ENCODE results near the gene ZNF407.

The ZNF407 gene, protein sequence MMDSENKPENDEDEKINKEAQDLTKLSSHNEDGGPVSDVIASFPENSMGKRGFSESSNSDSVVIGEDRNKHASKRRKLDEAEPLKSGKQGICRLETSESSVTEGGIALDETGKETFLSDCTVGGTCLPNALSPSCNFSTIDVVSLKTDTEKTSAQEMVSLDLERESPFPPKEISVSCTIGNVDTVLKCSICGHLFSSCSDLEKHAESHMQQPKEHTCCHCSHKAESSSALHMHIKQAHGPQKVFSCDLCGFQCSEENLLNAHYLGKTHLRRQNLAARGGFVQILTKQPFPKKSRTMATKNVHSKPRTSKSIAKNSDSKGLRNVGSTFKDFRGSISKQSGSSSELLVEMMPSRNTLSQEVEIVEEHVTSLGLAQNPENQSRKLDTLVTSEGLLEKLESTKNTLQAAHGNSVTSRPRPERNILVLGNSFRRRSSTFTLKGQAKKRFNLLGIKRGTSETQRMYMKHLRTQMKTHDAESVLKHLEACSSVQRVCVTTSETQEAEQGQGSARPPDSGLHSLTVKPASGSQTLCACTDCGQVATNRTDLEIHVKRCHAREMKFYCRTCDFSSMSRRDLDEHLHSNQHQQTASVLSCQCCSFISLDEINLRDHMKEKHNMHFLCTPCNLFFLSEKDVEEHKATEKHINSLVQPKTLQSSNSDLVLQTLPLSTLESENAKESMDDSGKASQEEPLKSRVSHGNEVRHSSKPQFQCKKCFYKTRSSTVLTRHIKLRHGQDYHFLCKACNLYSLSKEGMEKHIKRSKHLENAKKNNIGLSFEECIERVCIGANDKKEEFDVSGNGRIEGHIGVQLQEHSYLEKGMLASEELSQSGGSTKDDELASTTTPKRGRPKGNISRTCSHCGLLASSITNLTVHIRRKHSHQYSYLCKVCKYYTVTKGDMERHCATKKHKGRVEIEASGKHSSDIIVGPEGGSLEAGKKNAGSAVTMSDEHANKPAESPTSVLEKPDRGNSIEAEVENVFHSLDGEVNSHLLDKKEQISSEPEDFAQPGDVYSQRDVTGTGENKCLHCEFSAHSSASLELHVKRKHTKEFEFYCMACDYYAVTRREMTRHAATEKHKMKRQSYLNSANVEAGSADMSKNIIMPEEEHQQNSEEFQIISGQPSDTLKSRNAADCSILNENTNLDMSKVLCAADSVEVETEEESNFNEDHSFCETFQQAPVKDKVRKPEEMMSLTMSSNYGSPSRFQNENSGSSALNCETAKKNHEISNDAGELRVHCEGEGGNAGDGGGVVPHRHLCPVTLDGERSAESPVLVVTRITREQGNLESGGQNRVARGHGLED (N-terminal part only)

DNA sequence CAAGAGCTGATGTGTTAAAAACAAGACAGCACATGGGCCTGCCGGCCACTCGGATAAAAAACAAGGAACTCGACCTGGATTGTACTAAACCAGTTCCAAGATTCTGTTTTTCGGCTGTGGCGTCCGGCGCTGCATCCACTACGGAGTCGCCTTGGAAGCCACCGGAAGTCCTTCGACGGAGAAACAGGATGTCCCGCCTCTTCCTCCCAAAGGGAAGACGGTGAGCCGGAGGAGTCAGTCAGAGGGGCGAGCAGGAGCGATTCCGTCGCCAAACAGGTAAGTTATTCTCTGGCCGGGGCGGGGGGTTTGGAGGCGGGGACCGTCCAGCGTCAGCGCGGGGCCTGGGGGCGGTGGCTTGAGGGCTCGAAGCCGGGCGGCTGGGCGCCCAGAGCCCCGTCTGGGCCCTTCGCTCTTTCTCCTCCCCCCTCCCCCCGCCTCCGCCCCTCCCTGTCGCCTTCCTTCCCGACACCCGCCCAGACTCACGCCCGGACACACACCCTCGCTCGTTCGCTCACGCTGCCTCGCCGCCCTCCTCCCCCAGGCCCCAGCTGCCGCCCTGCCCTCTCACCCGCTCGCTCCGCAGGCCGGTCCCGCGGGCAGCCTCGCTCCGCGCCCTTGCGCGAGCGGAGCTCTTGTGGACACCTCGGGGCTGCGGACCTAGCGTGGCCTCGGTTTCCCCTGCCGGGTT lies at the start of gene ZNF407:
Gene ZNF407, plus strand, starts transcription at position 209 of the 688 bp plus-strand sequence. CDS start 33,150 bp downstream, outside the sequence.
- Histone ChIP-seq H3K4me3 (peak within 1 kb of the TSS; percentile 99), H3K27ac (peak within 1 kb of the TSS; percentile 98 to 100)
- TF ChIP-seq, protein P1, sequence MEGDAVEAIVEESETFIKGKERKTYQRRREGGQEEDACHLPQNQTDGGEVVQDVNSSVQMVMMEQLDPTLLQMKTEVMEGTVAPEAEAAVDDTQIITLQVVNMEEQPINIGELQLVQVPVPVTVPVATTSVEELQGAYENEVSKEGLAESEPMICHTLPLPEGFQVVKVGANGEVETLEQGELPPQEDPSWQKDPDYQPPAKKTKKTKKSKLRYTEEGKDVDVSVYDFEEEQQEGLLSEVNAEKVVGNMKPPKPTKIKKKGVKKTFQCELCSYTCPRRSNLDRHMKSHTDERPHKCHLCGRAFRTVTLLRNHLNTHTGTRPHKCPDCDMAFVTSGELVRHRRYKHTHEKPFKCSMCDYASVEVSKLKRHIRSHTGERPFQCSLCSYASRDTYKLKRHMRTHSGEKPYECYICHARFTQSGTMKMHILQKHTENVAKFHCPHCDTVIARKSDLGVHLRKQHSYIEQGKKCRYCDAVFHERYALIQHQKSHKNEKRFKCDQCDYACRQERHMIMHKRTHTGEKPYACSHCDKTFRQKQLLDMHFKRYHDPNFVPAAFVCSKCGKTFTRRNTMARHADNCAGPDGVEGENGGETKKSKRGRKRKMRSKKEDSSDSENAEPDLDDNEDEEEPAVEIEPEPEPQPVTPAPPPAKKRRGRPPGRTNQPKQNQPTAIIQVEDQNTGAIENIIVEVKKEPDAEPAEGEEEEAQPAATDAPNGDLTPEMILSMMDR (IDR thresholded peaks at IDR 0.05) = no peak
- DNase-seq (ENCODE audit: low spot score) = peak; percentile 95

DNA sequence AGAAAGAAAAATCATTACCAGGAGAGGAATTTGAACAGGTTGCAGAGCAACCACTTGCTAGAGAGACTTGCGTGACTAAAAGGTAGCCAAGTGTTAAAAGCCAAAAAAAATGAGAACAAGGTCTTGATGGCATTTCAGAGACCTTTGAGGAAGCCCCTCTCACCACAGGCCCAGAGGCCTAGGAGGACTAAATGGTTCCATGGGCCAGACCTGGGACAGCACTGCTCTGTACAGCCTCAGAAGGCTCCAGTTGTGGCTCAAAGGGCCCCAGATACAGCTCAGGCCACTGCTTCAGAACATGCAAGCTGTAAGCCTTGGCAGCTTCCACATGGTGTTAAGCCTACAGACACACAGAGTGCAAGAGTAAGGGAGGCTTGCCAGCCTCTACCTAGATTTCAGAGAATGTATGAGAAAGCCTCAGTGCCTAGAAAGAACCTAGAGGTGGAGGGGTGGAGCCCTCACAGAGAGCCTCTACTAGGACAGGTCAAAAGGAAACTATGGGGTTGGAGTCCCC lies 48.0 kb upstream of the ZNF407 start:
- Histone ChIP-seq H3K4me3 (no peak overlapping the region), H3K27ac (no peak overlapping the region)
- TF ChIP-seq, protein P1 (IDR thresholded peaks at IDR 0.05) = no peak
- DNase-seq (ENCODE audit: low spot score) = peak; percentile 1

DNA sequence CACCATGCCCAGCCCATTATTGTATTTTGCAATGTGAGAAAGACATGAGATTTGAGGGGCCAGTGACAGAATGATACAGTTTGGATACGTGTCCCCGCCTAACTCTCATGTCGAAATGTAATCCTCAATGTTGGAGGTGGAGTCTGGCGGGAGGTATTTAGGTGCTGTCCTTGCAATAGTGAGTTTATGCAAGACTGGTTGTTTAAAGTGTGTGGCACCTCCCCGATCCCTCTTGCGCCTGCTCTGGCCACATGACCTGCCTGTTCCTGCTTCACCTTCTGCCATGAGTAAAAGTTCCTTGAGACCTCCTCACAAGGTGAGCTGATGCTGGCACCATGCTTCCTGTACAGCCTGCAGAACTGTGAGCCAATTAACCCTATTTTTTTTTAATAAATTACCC lies 46.8 kb upstream of the ZNF407 start:
- Histone ChIP-seq H3K4me3 (no peak overlapping the region), H3K27ac (no peak overlapping the region)
- TF ChIP-seq, protein P1 (IDR thresholded peaks at IDR 0.05) = no peak
- peak; percentile 24 for DNase-seq (ENCODE audit: low spot score)

DNA sequence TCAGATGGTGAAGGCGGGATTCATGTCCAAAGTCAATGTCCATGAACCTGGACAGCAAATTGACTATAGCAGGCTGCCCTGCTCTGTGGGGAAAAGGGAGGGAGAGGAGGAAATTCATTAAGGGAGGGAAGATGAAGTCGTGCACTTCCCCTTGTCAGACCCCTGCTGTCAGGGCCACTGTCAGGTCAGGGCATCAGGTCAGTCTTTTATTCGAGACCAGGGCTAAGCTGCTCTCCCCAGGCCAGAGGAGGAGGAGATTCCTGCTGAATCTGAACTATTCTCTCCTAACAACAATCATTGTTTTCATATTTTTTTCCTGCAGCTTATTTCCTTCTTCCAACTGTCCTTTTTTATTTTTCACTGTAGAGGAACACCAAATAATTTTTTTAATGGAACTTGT lies 46.2 kb upstream of the ZNF407 start:
- Histone ChIP-seq H3K4me3 (no peak overlapping the region), H3K27ac (no peak overlapping the region)
- TF ChIP-seq, protein P1 (IDR thresholded peaks at IDR 0.05) = no peak
- no peak for DNase-seq (ENCODE audit: low spot score)

DNA sequence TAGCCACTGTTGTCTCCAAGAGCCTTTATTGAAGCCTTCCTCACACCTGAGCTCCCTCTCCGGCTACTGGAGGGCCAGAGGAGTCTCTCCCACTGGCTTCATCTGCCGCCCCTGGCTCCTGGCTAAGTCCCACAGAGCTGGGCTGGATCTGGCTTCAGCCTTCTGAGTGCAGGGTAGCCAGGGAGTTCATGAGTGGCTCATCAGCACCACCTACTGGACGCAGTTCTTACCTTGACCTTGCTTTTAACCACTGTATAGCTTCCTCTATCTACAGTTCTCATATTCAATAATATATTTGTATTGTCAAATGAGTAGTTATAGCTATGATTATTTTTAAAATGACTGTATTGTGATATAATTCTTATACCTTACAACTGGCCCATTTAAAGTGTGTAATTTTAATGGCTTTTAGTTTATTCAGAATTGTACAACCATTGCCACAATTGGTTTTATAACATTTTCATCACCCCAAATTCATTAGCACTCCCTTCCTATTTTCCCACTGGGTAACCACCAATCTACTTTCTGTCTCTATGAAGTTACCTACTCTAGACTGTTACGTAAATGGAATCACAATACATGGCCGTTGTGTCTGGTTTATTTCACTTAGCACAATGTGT lies 45.6 kb upstream of the ZNF407 start:
- TF ChIP-seq, protein P1 (IDR thresholded peaks at IDR 0.05) = peak; percentile 76
- H3K27ac ChIP-seq = no peak overlapping the region
- no peak overlapping the region for H3K4me3 ChIP-seq
- peak; percentile 76 for DNase-seq (ENCODE audit: low spot score)

All from coronary artery (tissue), 2 donors.